HCT116 (cell line): ENCODE data around the gene BTBD6.

Experiments used
- EZH2 ChIP-seq: fragments of 200-600 bp; sonication (generic); IDR thresholded peaks from 2 replicates; pipeline ENCODE4 v1.6.1; 2017; ENCODE audit warnings: antibody characterized with exemption, mixed run types
- EZH2phosphoT487 ChIP-seq: fragments of 200-600 bp; IDR thresholded peaks from 2 replicates; pipeline ENCODE4 v1.6.1; 2018; ENCODE audit warnings: antibody characterized with exemption, borderline replicate concordance
- POLR2A ChIP-seq: IDR thresholded peaks from 2 replicates; pipeline ENCODE4 v1.7.0; 2011; ENCODE audit warnings: borderline replicate concordance; ENCODE audit not compliant: insufficient read depth, insufficient read length; ENCODE audit errors: extremely low read depth
- POLR2AphosphoS5 ChIP-seq: IDR thresholded peaks from 2 replicates; pipeline ENCODE4 v1.6.1; 2011; ENCODE audit warnings: mild to moderate bottlenecking, low read depth, low read length, moderate library complexity
- RAD21 ChIP-seq: IDR thresholded peaks from 2 replicates; pipeline ENCODE4 v1.6.1; 2012; ENCODE audit warnings: low read depth, mild to moderate bottlenecking
- SRF ChIP-seq: IDR thresholded peaks from 2 replicates; pipeline ENCODE4 v1.6.1; 2012; ENCODE audit warnings: low read depth
- TF ChIP-seq, protein P1 (sequence below), 3 experiments: fragments of 200-600 bp in 1 of 3; sonication (generic) in 1 of 3; IDR thresholded peaks in 2 of 3; conservative IDR thresholded peaks in 1 of 3; 2 replicates each; pipeline ENCODE4 v1.5.1; 2012 to 2017; ENCODE audit warnings: low read depth in 2 of 3, low read length in 2 of 3, antibody characterized with exemption in 1 of 3, borderline replicate concordance in 1 of 3, control low read depth in 1 of 3, mild to moderate bottlenecking in 1 of 3, mixed read lengths in 1 of 3, mixed run types in 1 of 3, moderate library complexity in 1 of 3; ENCODE audit not compliant: insufficient read depth in 1 of 3
- TF ChIP-seq, protein P2 (sequence below): IDR thresholded peaks from 2 replicates; pipeline ENCODE4 v1.6.1; 2012

DNA sequence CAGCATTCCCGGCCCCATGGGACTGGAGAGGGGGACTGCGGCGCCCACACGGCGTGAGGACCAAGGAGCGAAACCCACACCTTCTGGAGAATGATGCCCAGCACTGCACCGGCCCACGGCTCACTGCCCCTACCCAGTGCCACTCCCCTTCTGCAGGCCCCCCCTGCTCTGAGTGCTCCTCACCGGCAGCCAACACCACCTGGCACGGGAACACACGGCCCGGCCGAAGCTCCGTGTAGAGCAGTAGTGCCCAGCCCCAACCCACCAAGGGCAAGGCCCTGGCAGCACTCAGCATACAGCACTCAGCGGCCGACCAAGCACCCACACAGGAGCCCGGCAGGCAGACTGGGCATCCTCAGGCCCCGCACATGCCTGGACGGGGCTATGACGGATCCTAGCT, 13.4 kb downstream of the BTBD6 start:
- TF ChIP-seq, protein P1, sequence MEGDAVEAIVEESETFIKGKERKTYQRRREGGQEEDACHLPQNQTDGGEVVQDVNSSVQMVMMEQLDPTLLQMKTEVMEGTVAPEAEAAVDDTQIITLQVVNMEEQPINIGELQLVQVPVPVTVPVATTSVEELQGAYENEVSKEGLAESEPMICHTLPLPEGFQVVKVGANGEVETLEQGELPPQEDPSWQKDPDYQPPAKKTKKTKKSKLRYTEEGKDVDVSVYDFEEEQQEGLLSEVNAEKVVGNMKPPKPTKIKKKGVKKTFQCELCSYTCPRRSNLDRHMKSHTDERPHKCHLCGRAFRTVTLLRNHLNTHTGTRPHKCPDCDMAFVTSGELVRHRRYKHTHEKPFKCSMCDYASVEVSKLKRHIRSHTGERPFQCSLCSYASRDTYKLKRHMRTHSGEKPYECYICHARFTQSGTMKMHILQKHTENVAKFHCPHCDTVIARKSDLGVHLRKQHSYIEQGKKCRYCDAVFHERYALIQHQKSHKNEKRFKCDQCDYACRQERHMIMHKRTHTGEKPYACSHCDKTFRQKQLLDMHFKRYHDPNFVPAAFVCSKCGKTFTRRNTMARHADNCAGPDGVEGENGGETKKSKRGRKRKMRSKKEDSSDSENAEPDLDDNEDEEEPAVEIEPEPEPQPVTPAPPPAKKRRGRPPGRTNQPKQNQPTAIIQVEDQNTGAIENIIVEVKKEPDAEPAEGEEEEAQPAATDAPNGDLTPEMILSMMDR (IDR thresholded peaks at IDR 0.05 in 2 of 3, conservative IDR thresholded peaks at IDR 0.05 in 1 of 3; ENCODE audit: borderline replicate concordance in 1 of 3, insufficient read depth in 1 of 3, low read depth in 2 of 3, low read length in 2 of 3): no peak
- TF ChIP-seq, protein P2, sequence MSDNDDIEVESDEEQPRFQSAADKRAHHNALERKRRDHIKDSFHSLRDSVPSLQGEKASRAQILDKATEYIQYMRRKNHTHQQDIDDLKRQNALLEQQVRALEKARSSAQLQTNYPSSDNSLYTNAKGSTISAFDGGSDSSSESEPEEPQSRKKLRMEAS: no peak
- TF ChIP-seq POLR2AphosphoS5 (no peak), EZH2phosphoT487 (no peak), POLR2A (no peak), RAD21 (no peak), EZH2 (no peak), SRF (no peak)
